Upper lobe of left lung (tissue), 6 donors: ENCODE measurements around the gene DDX50. TPM values are rescaled to one million over a fixed set of nuclear protein-coding genes. Genes with fewer than 3 reads are reported as not detected.
A peak's percentile ranks its signal among the peaks of the same experiment; 100 is the strongest.
"Not testable (repeated sequence)": the region's sequence is repeated elsewhere in the genome, so short reads cannot be mapped to it uniquely, and the experiment has no call there.

Experiments used
- ATAC-seq, 2 donors: fragments of 200-7000 bp; cut with Tn5 transposase; one replicate each; pipeline ENCODE4 v1.9.1; 2022; ENCODE audit warnings: mild to moderate bottlenecking in 2 of 2, moderate library complexity in 2 of 2; ENCODE audit not compliant: low FRiP score in 2 of 2
- DNase-seq, 2 donors: peaks; one replicate each; pipeline ENCODE4 v3.0.0-alpha.2; 2019 to 2020
- H3K27ac ChIP-seq, 4 donors: fragments of 200-600 bp; sonication (generic); one replicate each; pipeline ENCODE4 v1.5.1; 2016 to 2019
- H3K27me3 ChIP-seq, 4 donors: fragments of 200-600 bp; sonication (generic); one replicate each; pipeline ENCODE4 v1.5.1; 2017 to 2019
- H3K36me3 ChIP-seq, 4 donors: fragments of 200-600 bp; sonication (generic); one replicate each; pipeline ENCODE4 v1.5.1; 2016 to 2019
- H3K4me1 ChIP-seq, 4 donors: fragments of 200-600 bp; sonication (generic); one replicate each; pipeline ENCODE4 v1.5.1; 2018 to 2019
- H3K4me3 ChIP-seq, 4 donors: fragments of 200-600 bp; sonication (generic); one replicate each; pipeline ENCODE4 v1.5.1; 2017 to 2019; ENCODE audit warnings: mild to moderate bottlenecking in 2 of 4, moderate library complexity in 1 of 4
- H3K9me3 ChIP-seq, 4 donors: fragments of 200-600 bp; sonication (generic); one replicate each; pipeline ENCODE4 v1.5.1; 2018 to 2019
- CTCF ChIP-seq, 6 experiments: fragments of 450-650 bp in 4 of 6; fragments of 200-600 bp in 2 of 6; sonication (generic) in 2 of 6; IDR thresholded peaks; one replicate each; pipeline ENCODE4 v1.5.1; 2016 to 2019; ENCODE audit warnings: antibody characterized with exemption in 6 of 6
- EP300 ChIP-seq, 4 donors: sonication (generic); formaldehyde crosslinking; IDR thresholded peaks; one replicate each; pipeline ENCODE4 v1.5.1; 2017; ENCODE audit warnings: antibody characterized with exemption in 4 of 4, control low read depth in 2 of 4
- POLR2A ChIP-seq, 4 donors: fragments of 450-650 bp; IDR thresholded peaks; one replicate each; pipeline ENCODE4 v1.5.1; 2016 to 2017; ENCODE audit warnings: antibody characterized with exemption in 4 of 4, mild to moderate bottlenecking in 2 of 4
- POLR2AphosphoS5 ChIP-seq, 2 donors: sonication (generic); formaldehyde crosslinking; IDR thresholded peaks; one replicate each; pipeline ENCODE4 v1.5.1; 2017; ENCODE audit warnings: antibody characterized with exemption in 2 of 2
- WGBS, 2 donors: methylation state at CpG; one replicate each; pipeline ENCODE4 v1.1.5; 2017 to 2018; 5-methylcytosine and 5-hydroxymethylcytosine counted together
- total RNA-seq, 6 donors: library from RNA; depleted of rRNA in 4 of 6; stranded (reverse); fragments of >200 nt in 4 of 6; gene quantifications; one replicate each; pipeline versions ENCODE4 v1.1.0 to v1.2.1, GENCODE V29; 2016 to 2021
- donor health status: DM: no; HTN: no; CAD: no; lungs with moderate emphysema.
- donor health status: DM: no; HTN: yes; CAD: no; lungs with severe emphysema.

Gene DDX50
- total RNA-seq, 6 donors from 2014 or later = 9.1 to 42.7 (median 24.4) TPM

GRCh38 chr10:68934994-68935393 lies 33.9 kb downstream of the DDX50 start:
- Histone ChIP-seq H3K36me3 (peaks cover 0 to 74% (median 23%) of the 10 kb centered on the region in 4 donors), H3K4me3 (no peak overlapping the region), H3K4me1 (peaks cover 0 to 3% (median 0%) of the 10 kb centered on the region in 4 donors), H3K9me3 (no peaks in the 10 kb centered on the region), H3K27ac (no peak overlapping the region), H3K27me3 (no peaks in the 10 kb centered on the region)
- TF ChIP-seq POLR2A (IDR thresholded peaks at IDR 0.05) (no peak), POLR2AphosphoS5 (IDR thresholded peaks at IDR 0.05) (no peak), EP300 (IDR thresholded peaks at IDR 0.05) (no peak), CTCF (IDR thresholded peaks at IDR 0.05) (no peak)
- DNase-seq (no peak), ATAC-seq (no peak)

GRCh38 chr10:68938117-68938516 lies 37.0 kb downstream of the DDX50 start:
- H3K4me1 ChIP-seq = no peaks in the 10 kb centered on the region
- WGBS, 2 donors = 62 to 78% methylated on average over 2 of the region's 2 CpGs
- DNase-seq = no peak
- H3K9me3 ChIP-seq = no peaks in the 10 kb centered on the region
- no peaks in the 10 kb centered on the region for H3K27me3 ChIP-seq
- TF ChIP-seq POLR2AphosphoS5 (IDR thresholded peaks at IDR 0.05) (no peak), EP300 (IDR thresholded peaks at IDR 0.05) (no peak)
- H3K36me3 ChIP-seq = peaks cover 0 to 93% (median 28%) of the 10 kb centered on the region in 4 donors
- no peak for ATAC-seq
- H3K27ac ChIP-seq = no peak overlapping the region
- H3K4me3 ChIP-seq = no peak overlapping the region

GRCh38 chr10:68938884-68939283 lies 37.8 kb downstream of the DDX50 start:
- DNase-seq = no peak
- no peaks in the 10 kb centered on the region for H3K4me1 ChIP-seq
- no peaks in the 10 kb centered on the region for H3K9me3 ChIP-seq
- WGBS, 2 donors = 95% methylated on average over 2 of the region's 2 CpGs
- no peak for TF ChIP-seq CTCF (IDR thresholded peaks at IDR 0.05)
- TF ChIP-seq POLR2A (IDR thresholded peaks at IDR 0.05) = no peak
- TF ChIP-seq EP300 (IDR thresholded peaks at IDR 0.05) = no peak
- no peak overlapping the region for H3K27ac ChIP-seq
- H3K27me3 ChIP-seq = no peaks in the 10 kb centered on the region
- ATAC-seq = no peak
- peaks cover 0 to 96% (median 30%) of the 10 kb centered on the region in 4 donors for H3K36me3 ChIP-seq
- no peak overlapping the region for H3K4me3 ChIP-seq

- ATAC-seq, H3K4me1 ChIP-seq, H3K9me3 ChIP-seq, DNase-seq, H3K27ac ChIP-seq, H3K4me3 ChIP-seq, H3K27me3 ChIP-seq: not testable (repeated sequence)
- peaks cover 5 to 97% (median 43%) of the 10 kb centered on the region in 4 donors for H3K36me3 ChIP-seq
These were observed 39.8 kb downstream of the DDX50 start for GRCh38 chr10:68940917-68941316.

GRCh38 chr10:68950598-68950997 lies 49.5 kb downstream of the DDX50 start:
- Histone ChIP-seq H3K27me3 (no peaks in the 10 kb centered on the region), H3K4me1 (peaks cover 6 to 9% (median 7%) of the 10 kb centered on the region in 4 donors), H3K4me3 (no peak overlapping the region), H3K9me3 (no peaks in the 10 kb centered on the region), H3K27ac (no peak overlapping the region), H3K36me3 (peaks cover 18 to 55% (median 33%) of the 10 kb centered on the region in 4 donors)
- TF ChIP-seq POLR2A (IDR thresholded peaks at IDR 0.05) (no peak), CTCF (IDR thresholded peaks at IDR 0.05) (no peak), EP300 (IDR thresholded peaks at IDR 0.05) (no peak), POLR2AphosphoS5 (IDR thresholded peaks at IDR 0.05) (no peak)
- ATAC-seq (no peak), DNase-seq (no peak)
- WGBS, 2 donors = 95 to 97% methylated on average over 3 of the region's 3 CpGs

- Histone ChIP-seq H3K27ac (peak overlapping the region in 1 of 4 donors; percentile 96), H3K36me3 (peaks cover 0 to 15% (median 1%) of the 10 kb centered on the region in 4 donors), H3K27me3 (no peaks in the 10 kb centered on the region), H3K9me3 (no peaks in the 10 kb centered on the region), H3K4me3 (peak overlapping the region in 2 of 4 donors; percentile 71 to 91), H3K4me1 (peaks cover 19 to 29% (median 22%) of the 10 kb centered on the region in 4 donors)
- no peak for DNase-seq
- no peak for ATAC-seq
- 91% methylated on average over 12 of the region's 12 CpGs for WGBS, 2 donors
- TF ChIP-seq POLR2A (IDR thresholded peaks at IDR 0.05) = no peak
- TF ChIP-seq EP300 (IDR thresholded peaks at IDR 0.05) = no peak
- TF ChIP-seq CTCF (IDR thresholded peaks at IDR 0.05) = no peak
- no peak for TF ChIP-seq POLR2AphosphoS5 (IDR thresholded peaks at IDR 0.05)
These were observed 53.8 kb downstream of the DDX50 start for GRCh38 chr10:68954904-68955303.
